ENCODE measurements around the gene RFC2. TPM values are rescaled to one million over a fixed set of nuclear protein-coding genes. Genes with fewer than 3 reads are reported as not detected.

RFC2 gene
- polyA plus RNA-seq, 1 of the 3 experiments (the other 2 are of a cell fraction): 31.2 TPM

DNA sequence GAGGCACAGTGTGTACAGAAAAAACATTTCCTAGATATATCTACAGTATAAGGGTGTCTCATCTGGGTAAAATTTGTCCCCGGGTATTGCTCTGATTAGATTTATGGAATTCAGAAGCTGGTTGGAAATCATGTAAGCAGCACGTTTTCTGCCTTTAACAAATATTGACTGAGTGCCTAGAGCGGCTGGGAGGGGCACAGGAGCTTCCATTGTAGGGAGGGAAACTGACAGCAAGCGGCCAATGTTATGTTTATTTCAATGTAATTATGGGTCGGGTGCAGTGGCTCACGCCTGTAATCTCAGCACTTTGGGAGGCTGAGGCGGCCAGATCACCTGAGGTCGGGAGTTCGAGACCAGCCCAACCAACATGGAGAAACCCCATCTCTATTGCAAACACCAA lies 4.4 kb upstream of the RFC2 start:
- Histone ChIP-seq H3K79me2 (ENCODE audit: insufficient read depth) (peaks cover 15% of the 10 kb centered on the region), H3K36me3 (replicated peaks in 1 of 2; ENCODE audit: control insufficient read depth in 1 of 2, insufficient read depth in 2 of 2, low read length in 1 of 2) (no peaks in the 10 kb centered on the region), H3K4me1 (ENCODE audit: control insufficient read depth in 1 of 2, insufficient read depth in 2 of 2, low read depth in 1 of 2, low read length in 1 of 2) (no peaks in the 10 kb centered on the region; a peak in 1 of 4 replicates), H3K9me2 (no peaks in the 10 kb centered on the region), H3K4me3 (ENCODE audit: low read depth in 2 of 2, low read length in 1 of 2) (no peak overlapping the region), H3K27me3 (ENCODE audit: insufficient read depth) (no peaks in the 10 kb centered on the region), H3K9me3 (no peaks in the 10 kb centered on the region), H3K27ac (ENCODE audit: low read depth in 2 of 2, low read length in 1 of 2) (no peak overlapping the region), H3F3A (replicated peaks; ENCODE audit: insufficient read depth) (peaks cover 18% of the 10 kb centered on the region), H2AFZ (ENCODE audit: low read depth) (no peak overlapping the region; the same call in 1 of the 2 replicates), H3K9ac (no peak overlapping the region), H4K20me1 (ENCODE audit: insufficient read depth) (no peaks in the 10 kb centered on the region), H3K4me2 (no peak overlapping the region)
- CTCF ChIA-PET: interaction anchor here (1.4 to 3.0 kb wide), 2 partner anchors 52 to 143 kb away, joined by 6 to 14 read pairs; no protein-coding TSS in a partner anchor
- TF ChIP-seq GABPA (IDR thresholded peaks at IDR 0.05; ENCODE audit: low read depth) (no peak), FOXJ3 (CRISPR knock-in tag; IDR thresholded peaks at IDR 0.05) (no peak), ELF1 (IDR thresholded peaks at IDR 0.05) (no peak), NRF1 (IDR thresholded peaks at IDR 0.05; ENCODE audit: low read depth, low read length) (no peak), JUND (IDR thresholded peaks at IDR 0.05) (no peak), TAF1 (IDR thresholded peaks at IDR 0.05; ENCODE audit: borderline replicate concordance, low read depth, low read length) (no peak), EZH2phosphoT487 (IDR thresholded peaks at IDR 0.05; ENCODE audit: borderline replicate concordance, low read depth) (no peak), SMC3 (IDR thresholded peaks at IDR 0.05; ENCODE audit: low read depth, low read length) (no peak), RXRA (IDR thresholded peaks at IDR 0.05; ENCODE audit: borderline replicate concordance, low read depth) (no peak), CHD2 (IDR thresholded peaks at IDR 0.05; ENCODE audit: low read length, partially characterized antibody) (no peak), FOSL2 (IDR thresholded peaks at IDR 0.05; ENCODE audit: borderline replicate concordance, low read depth) (no peak), TEAD4 (IDR thresholded peaks at IDR 0.05; ENCODE audit: borderline replicate concordance, insufficient read depth) (no peak)
- TF ChIP-seq, protein P1, sequence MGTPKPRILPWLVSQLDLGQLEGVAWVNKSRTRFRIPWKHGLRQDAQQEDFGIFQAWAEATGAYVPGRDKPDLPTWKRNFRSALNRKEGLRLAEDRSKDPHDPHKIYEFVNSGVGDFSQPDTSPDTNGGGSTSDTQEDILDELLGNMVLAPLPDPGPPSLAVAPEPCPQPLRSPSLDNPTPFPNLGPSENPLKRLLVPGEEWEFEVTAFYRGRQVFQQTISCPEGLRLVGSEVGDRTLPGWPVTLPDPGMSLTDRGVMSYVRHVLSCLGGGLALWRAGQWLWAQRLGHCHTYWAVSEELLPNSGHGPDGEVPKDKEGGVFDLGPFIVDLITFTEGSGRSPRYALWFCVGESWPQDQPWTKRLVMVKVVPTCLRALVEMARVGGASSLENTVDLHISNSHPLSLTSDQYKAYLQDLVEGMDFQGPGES (IDR thresholded peaks at IDR 0.05; ENCODE audit: low read depth, low read length): no peak
- TF ChIP-seq, protein P2, sequence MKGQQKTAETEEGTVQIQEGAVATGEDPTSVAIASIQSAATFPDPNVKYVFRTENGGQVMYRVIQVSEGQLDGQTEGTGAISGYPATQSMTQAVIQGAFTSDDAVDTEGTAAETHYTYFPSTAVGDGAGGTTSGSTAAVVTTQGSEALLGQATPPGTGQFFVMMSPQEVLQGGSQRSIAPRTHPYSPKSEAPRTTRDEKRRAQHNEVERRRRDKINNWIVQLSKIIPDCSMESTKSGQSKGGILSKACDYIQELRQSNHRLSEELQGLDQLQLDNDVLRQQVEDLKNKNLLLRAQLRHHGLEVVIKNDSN (IDR thresholded peaks at IDR 0.05; ENCODE audit: borderline replicate concordance, low read depth): no peak
- TF ChIP-seq, protein P3, sequence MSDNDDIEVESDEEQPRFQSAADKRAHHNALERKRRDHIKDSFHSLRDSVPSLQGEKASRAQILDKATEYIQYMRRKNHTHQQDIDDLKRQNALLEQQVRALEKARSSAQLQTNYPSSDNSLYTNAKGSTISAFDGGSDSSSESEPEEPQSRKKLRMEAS (IDR thresholded peaks at IDR 0.05; ENCODE audit: low read depth): no peak
- TF ChIP-seq, protein P4, sequence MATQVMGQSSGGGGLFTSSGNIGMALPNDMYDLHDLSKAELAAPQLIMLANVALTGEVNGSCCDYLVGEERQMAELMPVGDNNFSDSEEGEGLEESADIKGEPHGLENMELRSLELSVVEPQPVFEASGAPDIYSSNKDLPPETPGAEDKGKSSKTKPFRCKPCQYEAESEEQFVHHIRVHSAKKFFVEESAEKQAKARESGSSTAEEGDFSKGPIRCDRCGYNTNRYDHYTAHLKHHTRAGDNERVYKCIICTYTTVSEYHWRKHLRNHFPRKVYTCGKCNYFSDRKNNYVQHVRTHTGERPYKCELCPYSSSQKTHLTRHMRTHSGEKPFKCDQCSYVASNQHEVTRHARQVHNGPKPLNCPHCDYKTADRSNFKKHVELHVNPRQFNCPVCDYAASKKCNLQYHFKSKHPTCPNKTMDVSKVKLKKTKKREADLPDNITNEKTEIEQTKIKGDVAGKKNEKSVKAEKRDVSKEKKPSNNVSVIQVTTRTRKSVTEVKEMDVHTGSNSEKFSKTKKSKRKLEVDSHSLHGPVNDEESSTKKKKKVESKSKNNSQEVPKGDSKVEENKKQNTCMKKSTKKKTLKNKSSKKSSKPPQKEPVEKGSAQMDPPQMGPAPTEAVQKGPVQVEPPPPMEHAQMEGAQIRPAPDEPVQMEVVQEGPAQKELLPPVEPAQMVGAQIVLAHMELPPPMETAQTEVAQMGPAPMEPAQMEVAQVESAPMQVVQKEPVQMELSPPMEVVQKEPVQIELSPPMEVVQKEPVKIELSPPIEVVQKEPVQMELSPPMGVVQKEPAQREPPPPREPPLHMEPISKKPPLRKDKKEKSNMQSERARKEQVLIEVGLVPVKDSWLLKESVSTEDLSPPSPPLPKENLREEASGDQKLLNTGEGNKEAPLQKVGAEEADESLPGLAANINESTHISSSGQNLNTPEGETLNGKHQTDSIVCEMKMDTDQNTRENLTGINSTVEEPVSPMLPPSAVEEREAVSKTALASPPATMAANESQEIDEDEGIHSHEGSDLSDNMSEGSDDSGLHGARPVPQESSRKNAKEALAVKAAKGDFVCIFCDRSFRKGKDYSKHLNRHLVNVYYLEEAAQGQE (IDR thresholded peaks at IDR 0.05; ENCODE audit: low read depth, low read length): no peak
- POLR2A ChIA-PET: no interaction called here
- no peak for DNase-seq
- 86% methylated on average over 9 of the region's 9 CpGs for WGBS (ENCODE audit: low lambda C conversion rate)
